ENCODE results near the gene PPP1R12B. TPM values are rescaled to one million over a fixed set of nuclear protein-coding genes. Genes with fewer than 3 reads are reported as not detected.
"Not testable (repeated sequence)": the region's sequence is repeated elsewhere in the genome, so short reads cannot be mapped to it uniquely, and the experiment has no call there.

The PPP1R12B gene
- total and polyA plus RNA-seq, 4 donors: 4.0 to 31.6 (median 9.7) TPM

DNA sequence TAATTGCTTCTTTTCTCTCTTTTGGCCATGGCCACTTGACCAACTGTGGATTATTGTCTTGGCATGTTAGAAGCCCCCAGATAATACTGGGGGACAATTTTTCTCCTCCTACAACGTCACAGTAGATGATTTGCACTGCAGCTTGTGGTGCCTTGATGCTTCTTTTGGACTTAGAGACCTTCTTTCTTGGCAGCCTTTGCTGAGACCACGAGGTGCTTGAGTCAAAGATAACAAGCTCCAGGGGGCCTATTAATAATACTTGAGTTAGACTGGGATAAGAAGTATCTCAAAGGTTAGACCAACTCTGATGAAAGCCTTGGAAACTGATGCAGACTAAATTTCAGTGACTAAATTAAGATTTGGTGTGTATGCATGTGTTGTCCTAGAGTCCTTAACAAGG lies 3.2 kb downstream of the PPP1R12B start:
- Histone ChIP-seq H3K27me3 (ENCODE audit: control insufficient read depth in 4 of 4, insufficient read depth in 4 of 4, low read length in 3 of 4) (no peaks in the 10 kb centered on the region), H3K27ac (ENCODE audit: low read depth in 1 of 2, low read length in 2 of 2) (no peak overlapping the region), H3K36me3 (ENCODE audit: control insufficient read depth in 4 of 4, insufficient read depth in 3 of 4, low read depth in 1 of 4, low read length in 3 of 4) (no peaks in the 10 kb centered on the region), H3K9me3 (ENCODE audit: control insufficient read depth in 4 of 4, low read length in 3 of 4) (no peaks in the 10 kb centered on the region), H3K4me1 (ENCODE audit: control insufficient read depth in 4 of 4, insufficient read depth in 4 of 4, low read length in 3 of 4) (peaks cover 2 to 20% (median 12%) of the 10 kb centered on the region in 4 donors), H3K9ac (ENCODE audit: low read depth in 1 of 2, low read length in 2 of 2) (no peak overlapping the region), H3K4me3 (ENCODE audit: low read depth in 1 of 3, low read length in 3 of 3) (no peak overlapping the region)
- TF ChIP-seq, protein P1, sequence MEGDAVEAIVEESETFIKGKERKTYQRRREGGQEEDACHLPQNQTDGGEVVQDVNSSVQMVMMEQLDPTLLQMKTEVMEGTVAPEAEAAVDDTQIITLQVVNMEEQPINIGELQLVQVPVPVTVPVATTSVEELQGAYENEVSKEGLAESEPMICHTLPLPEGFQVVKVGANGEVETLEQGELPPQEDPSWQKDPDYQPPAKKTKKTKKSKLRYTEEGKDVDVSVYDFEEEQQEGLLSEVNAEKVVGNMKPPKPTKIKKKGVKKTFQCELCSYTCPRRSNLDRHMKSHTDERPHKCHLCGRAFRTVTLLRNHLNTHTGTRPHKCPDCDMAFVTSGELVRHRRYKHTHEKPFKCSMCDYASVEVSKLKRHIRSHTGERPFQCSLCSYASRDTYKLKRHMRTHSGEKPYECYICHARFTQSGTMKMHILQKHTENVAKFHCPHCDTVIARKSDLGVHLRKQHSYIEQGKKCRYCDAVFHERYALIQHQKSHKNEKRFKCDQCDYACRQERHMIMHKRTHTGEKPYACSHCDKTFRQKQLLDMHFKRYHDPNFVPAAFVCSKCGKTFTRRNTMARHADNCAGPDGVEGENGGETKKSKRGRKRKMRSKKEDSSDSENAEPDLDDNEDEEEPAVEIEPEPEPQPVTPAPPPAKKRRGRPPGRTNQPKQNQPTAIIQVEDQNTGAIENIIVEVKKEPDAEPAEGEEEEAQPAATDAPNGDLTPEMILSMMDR (IDR thresholded peaks at IDR 0.05; ENCODE audit: low read depth, low read length, missing input control): no peak
- TF ChIP-seq SP1 (IDR thresholded peaks at IDR 0.05) (no peak), EGR1 (IDR thresholded peaks at IDR 0.05; ENCODE audit: low read depth in 2 of 2) (no peak), YY1 (IDR thresholded peaks at IDR 0.05) (no peak), RAD21 (IDR thresholded peaks at IDR 0.05) (no peak), HNF4G (IDR thresholded peaks at IDR 0.05) (no peak), RXRA (IDR thresholded peaks at IDR 0.05) (no peak), NR2F2 (IDR thresholded peaks at IDR 0.05) (no peak), TAF1 (conservative IDR thresholded peaks at IDR 0.05) (no peak), GABPA (IDR thresholded peaks at IDR 0.05 in 1 of 2, conservative IDR thresholded peaks at IDR 0.05 in 1 of 2) (no peak), JUND (IDR thresholded peaks at IDR 0.05) (no peak)
- TF ChIP-seq, protein P2, sequence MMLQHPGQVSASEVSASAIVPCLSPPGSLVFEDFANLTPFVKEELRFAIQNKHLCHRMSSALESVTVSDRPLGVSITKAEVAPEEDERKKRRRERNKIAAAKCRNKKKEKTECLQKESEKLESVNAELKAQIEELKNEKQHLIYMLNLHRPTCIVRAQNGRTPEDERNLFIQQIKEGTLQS (IDR thresholded peaks at IDR 0.05): no peak
- TF ChIP-seq, protein P3, sequence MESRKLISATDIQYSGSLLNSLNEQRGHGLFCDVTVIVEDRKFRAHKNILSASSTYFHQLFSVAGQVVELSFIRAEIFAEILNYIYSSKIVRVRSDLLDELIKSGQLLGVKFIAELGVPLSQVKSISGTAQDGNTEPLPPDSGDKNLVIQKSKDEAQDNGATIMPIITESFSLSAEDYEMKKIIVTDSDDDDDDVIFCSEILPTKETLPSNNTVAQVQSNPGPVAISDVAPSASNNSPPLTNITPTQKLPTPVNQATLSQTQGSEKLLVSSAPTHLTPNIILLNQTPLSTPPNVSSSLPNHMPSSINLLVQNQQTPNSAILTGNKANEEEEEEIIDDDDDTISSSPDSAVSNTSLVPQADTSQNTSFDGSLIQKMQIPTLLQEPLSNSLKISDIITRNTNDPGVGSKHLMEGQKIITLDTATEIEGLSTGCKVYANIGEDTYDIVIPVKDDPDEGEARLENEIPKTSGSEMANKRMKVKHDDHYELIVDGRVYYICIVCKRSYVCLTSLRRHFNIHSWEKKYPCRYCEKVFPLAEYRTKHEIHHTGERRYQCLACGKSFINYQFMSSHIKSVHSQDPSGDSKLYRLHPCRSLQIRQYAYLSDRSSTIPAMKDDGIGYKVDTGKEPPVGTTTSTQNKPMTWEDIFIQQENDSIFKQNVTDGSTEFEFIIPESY (IDR thresholded peaks at IDR 0.05): no peak
- 83% methylated on average over 2 of the region's 2 CpGs for WGBS
- DNase-seq (ENCODE audit: low spot score): no peak

DNA sequence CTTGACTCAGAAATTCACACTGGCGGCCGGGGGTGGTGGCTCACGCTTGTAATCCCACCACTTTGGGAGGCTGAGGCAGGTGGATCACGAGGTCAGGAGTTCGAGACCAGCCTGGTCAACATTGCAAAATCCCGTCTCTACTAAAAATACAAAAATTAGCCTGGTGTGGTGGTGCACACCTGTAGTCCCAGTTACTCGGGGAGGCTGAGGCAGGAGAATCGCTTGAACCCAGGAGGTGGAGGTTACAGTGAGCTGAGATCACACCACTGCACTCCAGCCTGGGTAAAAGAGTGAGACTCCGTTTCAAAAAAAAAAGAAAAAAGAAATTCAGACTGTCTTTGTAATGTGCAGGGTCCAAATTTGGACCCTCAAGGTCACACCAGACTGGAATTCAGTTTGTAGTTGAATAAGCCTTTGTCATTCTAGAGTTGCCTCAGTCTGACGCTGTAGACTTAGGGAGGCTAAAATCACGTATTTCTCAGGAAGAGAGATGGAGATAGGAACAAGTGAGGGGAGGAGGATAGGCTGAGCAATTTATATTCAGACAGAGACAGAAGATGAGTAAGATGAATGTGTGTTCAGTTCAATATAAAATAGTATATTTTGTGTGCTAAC lies 4.2 kb downstream of the PPP1R12B start:
- H3K9ac ChIP-seq (ENCODE audit: low read depth in 1 of 2, low read length in 2 of 2); DNase-seq (ENCODE audit: low spot score); H3K9me3 ChIP-seq (ENCODE audit: control insufficient read depth in 4 of 4, low read length in 3 of 4); H3K36me3 ChIP-seq (ENCODE audit: control insufficient read depth in 4 of 4, insufficient read depth in 3 of 4, low read depth in 1 of 4, low read length in 3 of 4); H3K27me3 ChIP-seq (ENCODE audit: control insufficient read depth in 4 of 4, insufficient read depth in 4 of 4, low read length in 3 of 4); H3K27ac ChIP-seq (ENCODE audit: low read depth in 1 of 2, low read length in 2 of 2); H3K4me3 ChIP-seq (ENCODE audit: low read depth in 1 of 3, low read length in 3 of 3): not testable (repeated sequence)
- H3K4me1 ChIP-seq (ENCODE audit: control insufficient read depth in 4 of 4, insufficient read depth in 4 of 4, low read length in 3 of 4): peaks cover 2 to 20% (median 12%) of the 10 kb centered on the region in 4 donors
- 94% methylated on average over 11 of the region's 11 CpGs for WGBS

DNA sequence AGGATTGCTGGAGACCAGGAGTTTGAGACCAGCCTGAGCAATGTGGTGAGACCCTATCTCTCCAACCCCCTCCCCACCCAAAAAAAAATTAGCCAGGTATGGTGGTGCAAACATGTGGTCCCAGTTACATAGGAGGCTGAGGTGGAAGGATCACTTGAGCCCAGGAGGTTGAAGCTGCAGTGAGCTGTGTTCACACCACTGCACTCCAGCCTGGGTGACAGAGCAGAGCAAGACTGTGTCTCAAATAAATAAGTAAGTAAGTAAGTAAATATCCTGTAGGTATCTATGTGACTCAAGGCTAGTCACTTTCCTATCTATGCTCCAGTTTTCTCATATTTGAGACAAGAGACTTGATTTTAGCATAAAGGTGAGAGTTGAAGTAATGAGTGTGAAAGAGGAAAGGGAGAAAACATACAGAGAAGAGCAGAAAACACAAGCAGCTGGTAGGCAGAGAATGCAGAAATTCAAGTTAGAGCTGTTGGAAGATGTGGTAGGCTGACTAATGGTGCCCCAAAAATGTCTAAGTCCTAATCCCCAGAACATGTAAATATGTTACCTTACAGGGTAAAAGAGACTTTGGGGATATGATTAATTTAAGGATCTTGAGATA lies 7.5 kb downstream of the PPP1R12B start:
- TF ChIP-seq YY1 (IDR thresholded peaks at IDR 0.05) (no peak), FOXA1 (IDR thresholded peaks at IDR 0.05) (no peak), FOXA2 (IDR thresholded peaks at IDR 0.05) (no peak), RXRA (IDR thresholded peaks at IDR 0.05) (no peak), RAD21 (IDR thresholded peaks at IDR 0.05) (no peak), EGR1 (IDR thresholded peaks at IDR 0.05; ENCODE audit: low read depth in 2 of 2) (no peak), TAF1 (conservative IDR thresholded peaks at IDR 0.05) (no peak), JUND (IDR thresholded peaks at IDR 0.05) (no peak), GABPA (IDR thresholded peaks at IDR 0.05 in 1 of 2, conservative IDR thresholded peaks at IDR 0.05 in 1 of 2) (no peak), SP1 (IDR thresholded peaks at IDR 0.05) (no peak)
- TF ChIP-seq, protein P2 (IDR thresholded peaks at IDR 0.05): no peak
- TF ChIP-seq, protein P1 (IDR thresholded peaks at IDR 0.05; ENCODE audit: low read depth, low read length, missing input control): no peak
- no peaks in the 10 kb centered on the region for H3K27me3 ChIP-seq (ENCODE audit: control insufficient read depth in 4 of 4, insufficient read depth in 4 of 4, low read length in 3 of 4)
- no peak overlapping the region for H3K9ac ChIP-seq (ENCODE audit: low read depth in 1 of 2, low read length in 2 of 2)
- no peak overlapping the region for H3K4me3 ChIP-seq (ENCODE audit: low read depth in 1 of 3, low read length in 3 of 3)
- no peaks in the 10 kb centered on the region for H3K36me3 ChIP-seq (ENCODE audit: control insufficient read depth in 4 of 4, insufficient read depth in 3 of 4, low read depth in 1 of 4, low read length in 3 of 4)
- H3K4me1 ChIP-seq (ENCODE audit: control insufficient read depth in 4 of 4, insufficient read depth in 4 of 4, low read length in 3 of 4): peaks cover 0 to 6% (median 3%) of the 10 kb centered on the region in 4 donors
- H3K27ac ChIP-seq (ENCODE audit: low read depth in 1 of 2, low read length in 2 of 2): no peak overlapping the region
- DNase-seq (ENCODE audit: low spot score): no peak
- no peaks in the 10 kb centered on the region for H3K9me3 ChIP-seq (ENCODE audit: control insufficient read depth in 4 of 4, low read length in 3 of 4)

Data from liver (tissue), 9 donors.